ENCODE measurements around the gene TBC1D22A. TPM values are rescaled to one million over a fixed set of nuclear protein-coding genes. Genes with fewer than 3 reads are reported as not detected.

TBC1D22A gene
- total RNA-seq, 2 experiments from 2014 or later, result 47.2 to 49.1 TPM

DNA sequence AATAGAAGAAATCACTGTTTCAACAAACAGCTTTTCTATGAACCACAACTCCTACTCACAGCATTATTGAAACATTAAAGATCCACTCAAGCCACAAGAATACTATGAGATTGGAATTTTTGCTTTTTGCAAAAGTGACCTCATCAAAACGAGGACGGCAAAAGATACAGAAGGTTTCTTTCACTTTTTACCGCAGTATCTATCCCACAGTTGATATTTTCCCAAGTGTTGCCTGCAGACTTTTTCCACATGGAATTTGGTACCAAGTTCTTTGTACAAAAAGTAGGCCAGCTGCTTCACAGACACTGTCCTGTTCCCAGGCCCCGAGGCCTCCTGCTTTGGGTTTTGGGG, 204.0 kb downstream of the TBC1D22A start:
- ATAC-seq (ENCODE audit: low read depth) (no peak), DNase-seq (no peak)
- no peaks in the 10 kb centered on the region for H3K27me3 Mint-ChIP-seq
- H3K9me3 Mint-ChIP-seq, result no peaks in the 10 kb centered on the region
- peaks cover 19% of the 10 kb centered on the region for H3K4me1 Mint-ChIP-seq
- no peaks in the 10 kb centered on the region for H3K36me3 Mint-ChIP-seq
- no peak overlapping the region for H3K4me3 Mint-ChIP-seq
- no peak overlapping the region for H3K27ac Mint-ChIP-seq
- POLR2A ChIA-PET, result no interaction called here

DNA sequence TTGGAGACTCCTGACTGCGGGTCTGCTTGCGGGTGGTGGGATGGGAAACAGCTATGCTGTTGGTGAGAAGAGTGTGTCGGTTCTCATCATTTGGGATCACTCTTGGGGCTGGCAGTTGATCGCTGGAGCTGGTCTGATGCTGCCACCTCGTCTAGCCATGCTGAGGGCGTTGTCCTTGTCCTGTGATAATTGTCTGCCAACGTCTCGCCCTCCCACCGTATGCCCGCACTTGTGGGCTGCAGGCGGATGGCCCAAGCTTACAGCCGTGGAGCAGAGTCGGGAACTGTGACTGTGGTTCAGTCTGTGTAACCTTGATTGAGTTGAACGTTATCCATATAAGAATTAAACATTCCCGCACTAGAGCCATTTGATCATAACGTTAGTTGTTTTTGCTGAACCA, 204.4 kb downstream of the TBC1D22A start:
- Mint-ChIP-seq H3K27me3 (no peaks in the 10 kb centered on the region), H3K27ac (no peak overlapping the region), H3K9me3 (no peaks in the 10 kb centered on the region), H3K36me3 (no peaks in the 10 kb centered on the region), H3K4me1 (peaks cover 17% of the 10 kb centered on the region), H3K4me3 (no peak overlapping the region)
- DNase-seq (no peak), ATAC-seq (ENCODE audit: low read depth) (no peak)
- POLR2A ChIA-PET, result no interaction called here

DNA sequence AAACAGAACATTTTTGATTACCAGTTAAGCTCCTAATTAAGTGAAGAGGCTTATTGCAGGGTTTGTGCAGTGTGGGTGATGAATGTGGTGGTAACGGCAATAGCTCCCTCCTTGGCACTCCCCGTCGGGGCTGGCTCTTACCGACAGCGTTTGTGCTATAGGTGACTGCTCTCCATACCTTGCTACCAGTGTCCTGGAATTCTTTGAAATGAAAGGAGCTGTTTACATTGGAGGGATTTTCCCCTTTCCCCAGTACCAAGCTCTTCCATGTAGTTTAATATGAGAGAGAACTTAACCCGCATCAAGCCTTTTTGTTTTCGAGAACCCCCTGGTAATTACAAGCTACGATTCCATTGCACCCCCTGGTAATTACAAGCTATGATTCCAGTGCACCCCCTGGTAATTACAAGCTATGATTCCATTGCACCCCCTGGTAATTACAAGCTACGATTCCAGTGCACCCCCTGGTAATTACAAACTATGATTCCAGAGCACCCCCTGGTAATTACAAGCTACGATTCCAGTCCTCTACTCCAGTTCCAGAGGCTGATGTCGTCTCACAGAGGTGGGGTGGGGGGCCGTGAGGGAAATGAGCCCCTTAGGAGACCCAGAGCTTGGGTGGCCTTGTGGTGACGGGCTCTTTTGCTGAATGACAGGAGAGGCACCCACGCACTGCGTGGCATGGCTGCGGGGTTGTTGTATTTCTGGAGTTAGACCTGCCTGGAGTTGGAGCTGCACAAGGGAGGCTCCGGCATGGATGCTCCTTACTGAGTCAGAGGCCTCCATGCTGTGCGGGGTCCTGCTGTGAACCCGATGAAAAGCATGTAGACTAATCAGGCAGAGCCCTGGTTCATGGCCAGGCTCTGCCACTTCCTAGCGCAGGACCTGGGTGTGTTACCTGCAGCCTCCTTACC, 205.3 kb downstream of the TBC1D22A start:
- DNase-seq, result no peak
- POLR2A ChIA-PET, result no interaction called here
- Mint-ChIP-seq H3K4me1 (peaks cover 15% of the 10 kb centered on the region), H3K27me3 (no peaks in the 10 kb centered on the region), H3K27ac (no peak overlapping the region), H3K4me3 (no peak overlapping the region), H3K9me3 (no peaks in the 10 kb centered on the region), H3K36me3 (no peaks in the 10 kb centered on the region)
- no peak for ATAC-seq (ENCODE audit: low read depth)

DNA sequence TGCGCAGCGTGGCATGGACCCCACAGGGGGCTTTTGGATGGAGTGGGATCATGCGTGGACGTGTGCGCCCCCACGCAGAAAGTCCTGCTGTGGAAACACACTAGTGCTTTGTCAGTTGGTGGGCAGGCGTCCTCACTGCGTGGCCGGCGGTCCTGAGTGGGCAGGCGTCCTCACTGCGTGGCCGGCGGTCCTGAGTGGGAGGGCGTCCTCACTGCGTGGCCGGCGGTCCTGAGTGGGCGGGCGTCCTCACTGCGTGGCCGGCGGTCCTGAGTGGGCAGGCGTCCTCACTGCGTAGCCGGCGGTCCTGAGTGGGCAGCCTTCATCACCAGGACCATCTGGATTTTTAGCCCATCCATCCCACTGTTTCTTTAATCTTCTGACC, 205.9 kb downstream of the TBC1D22A start:
- H3K27ac Mint-ChIP-seq, result no peak overlapping the region

DNA sequence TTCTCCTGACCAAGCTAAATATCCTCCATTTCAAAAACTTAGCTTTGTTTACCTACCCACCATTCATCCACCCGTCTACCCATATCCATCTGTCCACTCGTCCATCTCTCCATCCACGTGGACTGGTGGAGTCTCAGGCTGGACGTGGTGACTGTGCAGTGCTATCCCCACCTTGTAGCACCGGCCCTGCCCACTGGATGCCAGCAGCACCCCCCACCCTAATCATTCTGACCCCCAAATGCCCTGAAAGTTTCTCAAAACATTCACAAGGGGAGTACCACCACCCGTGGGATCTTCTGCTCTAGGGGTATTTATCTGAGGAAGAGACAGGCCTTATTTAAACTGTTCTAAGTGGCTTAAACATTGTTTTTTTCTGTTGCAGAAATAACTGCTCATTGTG, 206.4 kb downstream of the TBC1D22A start:
- peaks cover 15% of the 10 kb centered on the region for H3K4me1 Mint-ChIP-seq
- no peaks in the 10 kb centered on the region for H3K36me3 Mint-ChIP-seq
- no peak for ATAC-seq (ENCODE audit: low read depth)
- no peak overlapping the region for H3K27ac Mint-ChIP-seq
- H3K27me3 Mint-ChIP-seq, result no peaks in the 10 kb centered on the region
- POLR2A ChIA-PET, result no interaction called here
- DNase-seq, result no peak
- no peak overlapping the region for H3K4me3 Mint-ChIP-seq
- no peaks in the 10 kb centered on the region for H3K9me3 Mint-ChIP-seq

More for the DNA sequence above, 205.9 kb downstream of the TBC1D22A start:
- no peaks in the 10 kb centered on the region for H3K27me3 Mint-ChIP-seq
- peaks cover 15% of the 10 kb centered on the region for H3K4me1 Mint-ChIP-seq
- H3K9me3 Mint-ChIP-seq, result no peaks in the 10 kb centered on the region
- POLR2A ChIA-PET, result no interaction called here
- no peaks in the 10 kb centered on the region for H3K36me3 Mint-ChIP-seq
- DNase-seq, result no peak
- no peak for ATAC-seq (ENCODE audit: low read depth)
- no peak overlapping the region for H3K4me3 Mint-ChIP-seq

DNA sequence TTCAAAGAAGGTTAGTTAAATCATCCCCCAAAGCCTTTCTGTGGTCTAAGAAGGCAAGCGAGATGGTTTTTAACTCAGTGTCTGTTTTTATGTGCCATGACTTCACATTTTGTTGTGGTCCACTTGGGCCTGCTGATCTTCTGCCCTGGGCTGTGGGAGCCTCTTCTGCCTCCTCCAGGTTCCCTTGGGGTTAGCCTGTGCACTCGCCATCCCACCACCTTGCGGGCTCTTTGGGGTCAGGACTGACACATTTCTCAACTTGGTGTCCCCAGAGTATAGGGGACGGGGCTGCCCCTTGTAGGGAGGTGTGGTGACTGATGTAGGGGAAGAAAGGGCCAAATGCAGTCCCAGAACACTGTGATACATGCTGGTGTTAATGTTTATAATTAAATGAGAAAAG, 207.0 kb downstream of the TBC1D22A start:
- no peak overlapping the region for H3K4me3 Mint-ChIP-seq
- no peaks in the 10 kb centered on the region for H3K9me3 Mint-ChIP-seq
- no peaks in the 10 kb centered on the region for H3K36me3 Mint-ChIP-seq
- DNase-seq (peak; percentile 41), ATAC-seq (ENCODE audit: low read depth) (peak; percentile 70)
- no peaks in the 10 kb centered on the region for H3K27me3 Mint-ChIP-seq
- H3K27ac Mint-ChIP-seq, result peak overlapping the region; percentile 27
- peaks cover 15% of the 10 kb centered on the region for H3K4me1 Mint-ChIP-seq
- POLR2A ChIA-PET, result no interaction called here

DNA sequence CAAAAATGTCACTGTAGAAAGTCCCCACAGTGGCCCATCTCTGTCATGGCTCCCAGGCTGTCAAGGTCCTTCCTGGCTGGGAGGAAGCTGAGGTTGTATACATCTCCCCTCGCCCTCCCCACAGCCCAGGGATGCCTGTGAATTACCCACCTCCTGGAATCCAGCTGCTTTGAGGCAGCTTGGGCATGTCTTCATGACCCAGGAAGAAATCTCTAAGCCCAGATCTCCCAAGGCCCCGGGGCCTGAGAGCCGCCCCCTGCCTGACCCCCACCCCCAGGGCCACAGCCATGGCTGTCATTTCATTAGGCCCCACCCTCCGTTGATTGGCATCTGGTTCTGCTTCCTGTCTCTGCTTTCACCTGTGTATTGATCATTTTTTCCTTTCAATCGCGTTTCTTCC, 207.5 kb downstream of the TBC1D22A start:
- H3K27ac Mint-ChIP-seq, result no peak overlapping the region
- no peak overlapping the region for H3K4me3 Mint-ChIP-seq
- ATAC-seq (ENCODE audit: low read depth) (no peak), DNase-seq (no peak)
- no peaks in the 10 kb centered on the region for H3K36me3 Mint-ChIP-seq
- H3K9me3 Mint-ChIP-seq, result no peaks in the 10 kb centered on the region
- peaks cover 15% of the 10 kb centered on the region for H3K4me1 Mint-ChIP-seq
- POLR2A ChIA-PET, result no interaction called here
- H3K27me3 Mint-ChIP-seq, result no peaks in the 10 kb centered on the region

DNA sequence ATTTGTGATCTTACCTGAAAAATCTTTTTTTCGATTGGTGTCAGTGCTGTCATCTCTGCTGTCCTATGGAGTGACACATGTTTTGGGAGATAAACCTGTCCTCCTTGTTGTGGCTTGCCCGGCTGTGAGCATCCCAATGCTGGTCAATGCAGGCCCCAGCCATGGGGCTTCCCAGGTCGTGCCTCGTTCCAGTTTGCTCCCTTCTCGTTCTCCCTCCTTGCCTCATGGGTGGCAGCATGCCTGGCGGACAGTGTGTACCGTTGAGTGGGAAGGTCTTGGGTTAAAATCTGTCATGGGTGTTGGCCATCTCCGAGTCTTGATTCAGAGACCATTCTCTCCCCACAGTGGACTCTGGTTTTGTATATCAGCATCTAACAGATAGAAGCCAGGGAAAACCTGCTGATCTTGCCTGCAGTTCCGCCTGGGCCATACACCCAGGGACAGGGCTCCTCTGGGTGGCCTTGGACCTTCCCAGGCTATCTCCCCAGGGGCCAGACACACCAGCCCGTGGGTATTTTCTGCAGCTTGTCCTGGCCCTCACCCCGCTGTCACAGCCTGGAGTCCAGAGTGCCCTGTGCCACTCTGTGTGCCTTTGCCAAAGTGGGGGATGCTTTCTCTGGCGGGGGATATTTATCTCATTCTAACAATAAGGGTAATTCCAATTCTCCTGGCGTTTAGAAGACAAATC, 208.1 kb downstream of the TBC1D22A start:
- H3K4me1 Mint-ChIP-seq, result peaks cover 15% of the 10 kb centered on the region
- H3K4me3 Mint-ChIP-seq, result no peak overlapping the region
- ATAC-seq (ENCODE audit: low read depth), result no peak
- H3K27ac Mint-ChIP-seq, result no peak overlapping the region
- DNase-seq, result no peak
- POLR2A ChIA-PET, result no interaction called here
- H3K36me3 Mint-ChIP-seq, result no peaks in the 10 kb centered on the region
- no peaks in the 10 kb centered on the region for H3K27me3 Mint-ChIP-seq
- H3K9me3 Mint-ChIP-seq, result no peaks in the 10 kb centered on the region

DNA sequence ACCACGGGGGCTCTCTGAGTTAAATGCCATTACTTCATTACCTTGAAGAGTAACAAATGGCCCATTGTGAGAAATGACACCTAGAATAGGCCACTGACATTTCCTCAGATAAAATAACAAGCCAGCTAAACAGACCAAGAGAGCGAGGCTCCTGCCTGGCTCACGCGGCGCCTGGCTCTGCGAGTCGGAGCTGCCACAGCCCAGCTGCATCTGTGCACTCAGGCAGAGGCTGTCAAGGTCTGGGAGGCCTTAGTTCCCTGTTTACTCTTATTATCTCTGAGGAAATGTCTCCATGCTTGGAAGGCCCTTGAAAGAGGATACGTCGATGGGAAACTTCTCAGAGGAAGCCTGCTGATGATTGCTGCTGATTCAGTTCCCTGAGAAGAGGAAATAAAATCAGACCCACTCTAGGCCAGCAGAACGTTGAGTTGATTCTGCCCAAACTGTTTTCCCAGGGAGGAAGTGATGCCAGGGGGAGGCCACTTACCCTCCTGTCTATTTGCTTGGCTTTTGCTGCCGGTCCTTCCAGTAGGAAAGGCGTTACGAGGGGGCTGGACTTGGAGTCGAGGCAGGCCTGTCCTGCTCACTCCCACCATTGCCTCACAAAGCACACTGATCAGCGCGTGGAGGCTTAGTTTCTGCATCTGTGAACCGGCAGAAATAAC, 208.8 kb downstream of the TBC1D22A start:
- POLR2A ChIA-PET, result no interaction called here
- no peaks in the 10 kb centered on the region for H3K27me3 Mint-ChIP-seq
- DNase-seq (no peak), ATAC-seq (ENCODE audit: low read depth) (no peak)
- H3K27ac Mint-ChIP-seq, result no peak overlapping the region
- H3K36me3 Mint-ChIP-seq, result peaks cover 3% of the 10 kb centered on the region
- no peaks in the 10 kb centered on the region for H3K9me3 Mint-ChIP-seq
- peaks cover 15% of the 10 kb centered on the region for H3K4me1 Mint-ChIP-seq
- H3K4me3 Mint-ChIP-seq, result no peak overlapping the region

DNA sequence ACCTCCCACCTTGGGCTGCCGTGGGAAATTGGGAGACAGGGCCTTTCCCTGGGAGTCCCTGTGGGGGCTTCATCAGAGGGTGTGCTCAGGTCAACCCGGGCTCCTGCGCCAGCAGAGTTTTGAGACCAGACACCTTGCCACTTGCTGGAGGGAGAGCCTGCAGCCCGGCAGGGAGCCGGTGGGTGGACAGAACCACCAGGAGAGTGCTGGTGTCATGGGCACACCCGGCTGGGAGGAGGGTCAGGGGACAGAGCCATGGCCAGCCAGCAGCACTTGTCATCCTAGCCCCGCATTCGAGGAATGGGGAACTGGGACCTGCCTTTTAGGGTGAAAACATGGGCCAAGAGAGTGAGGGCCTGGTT, 209.3 kb downstream of the TBC1D22A start:
- POLR2A ChIA-PET, result no interaction called here
- H3K27ac Mint-ChIP-seq, result no peak overlapping the region
- H3K4me3 Mint-ChIP-seq, result no peak overlapping the region
- peaks cover 15% of the 10 kb centered on the region for H3K4me1 Mint-ChIP-seq
- H3K27me3 Mint-ChIP-seq, result no peaks in the 10 kb centered on the region
- no peaks in the 10 kb centered on the region for H3K9me3 Mint-ChIP-seq
- no peak for DNase-seq
- peaks cover 5% of the 10 kb centered on the region for H3K36me3 Mint-ChIP-seq
- no peak for ATAC-seq (ENCODE audit: low read depth)

DNA sequence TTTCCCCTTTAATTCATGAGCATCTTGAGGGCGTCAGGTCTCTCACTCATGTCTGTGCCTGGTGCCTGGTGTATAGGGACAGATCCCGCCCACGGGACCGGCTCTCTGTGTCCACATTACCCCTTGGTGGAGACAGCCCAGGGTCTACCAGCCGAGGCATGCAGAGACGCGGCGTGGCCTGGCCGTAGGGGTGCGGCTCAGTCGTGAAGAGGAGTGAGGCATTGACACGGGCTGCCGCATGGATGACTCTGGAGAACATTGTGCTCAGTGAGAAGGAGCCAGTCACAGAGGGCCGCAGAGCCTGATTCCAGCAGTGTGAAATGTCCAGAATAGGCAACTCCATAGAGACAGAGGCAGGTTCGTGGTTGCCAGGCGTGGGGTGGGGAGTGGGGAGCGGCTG, 209.8 kb downstream of the TBC1D22A start:
- ATAC-seq (ENCODE audit: low read depth), result no peak
- POLR2A ChIA-PET, result no interaction called here
- Mint-ChIP-seq H3K9me3 (no peaks in the 10 kb centered on the region), H3K27me3 (no peaks in the 10 kb centered on the region), H3K4me1 (peaks cover 15% of the 10 kb centered on the region), H3K36me3 (peaks cover 7% of the 10 kb centered on the region), H3K4me3 (no peak overlapping the region), H3K27ac (no peak overlapping the region)
- DNase-seq, result no peak

DNA sequence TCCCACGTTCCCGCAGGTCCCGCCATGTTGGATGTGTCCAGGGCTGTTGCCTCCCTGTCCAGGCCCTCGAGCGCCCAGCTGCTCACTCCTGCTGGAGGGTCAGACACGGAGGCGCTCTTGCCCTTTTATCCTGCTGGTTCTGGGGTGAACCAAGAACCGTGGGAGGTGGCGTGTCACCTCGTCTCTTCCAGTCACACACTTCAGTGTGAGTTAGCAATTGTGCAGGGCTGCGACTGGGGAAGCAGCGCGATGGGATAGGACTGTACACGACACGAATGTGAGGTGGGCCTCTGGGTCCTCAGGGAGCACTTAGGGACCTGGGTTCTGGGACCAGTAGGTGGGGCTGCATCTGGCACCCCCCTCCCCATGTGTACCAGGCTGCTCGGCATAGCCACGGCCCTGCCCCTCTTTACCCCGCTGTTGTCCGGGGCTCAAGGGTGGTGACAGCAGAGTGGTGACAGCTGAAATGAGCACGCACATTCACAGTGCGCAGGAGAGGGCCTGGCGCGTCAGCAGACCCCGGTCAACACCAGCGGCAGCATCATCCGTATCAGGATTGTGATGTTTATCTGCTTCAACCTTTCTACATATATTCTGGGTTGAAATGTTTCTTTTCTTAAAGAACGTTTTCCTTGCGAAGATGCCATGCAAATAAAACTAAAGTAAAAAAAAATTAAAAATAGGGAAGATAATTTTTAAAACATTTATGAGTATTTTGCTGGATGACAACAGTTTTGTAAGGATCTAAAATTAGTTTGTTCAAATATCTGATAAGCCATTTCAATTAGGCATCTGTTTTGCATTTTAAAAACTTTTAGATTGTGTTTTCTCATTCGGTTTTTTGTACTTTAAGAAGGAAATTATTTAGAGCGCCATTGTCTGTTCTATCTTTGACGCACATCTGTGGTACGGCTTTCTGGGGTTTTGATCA, 210.7 kb downstream of the TBC1D22A start:
- H3K4me1 Mint-ChIP-seq, result peaks cover 15% of the 10 kb centered on the region
- no peaks in the 10 kb centered on the region for H3K27me3 Mint-ChIP-seq
- H3K9me3 Mint-ChIP-seq, result no peaks in the 10 kb centered on the region
- DNase-seq (no peak), ATAC-seq (ENCODE audit: low read depth) (no peak)
- POLR2A ChIA-PET, result no interaction called here
- H3K27ac Mint-ChIP-seq, result no peak overlapping the region
- H3K36me3 Mint-ChIP-seq, result peaks cover 11% of the 10 kb centered on the region
- no peak overlapping the region for H3K4me3 Mint-ChIP-seq

DNA sequence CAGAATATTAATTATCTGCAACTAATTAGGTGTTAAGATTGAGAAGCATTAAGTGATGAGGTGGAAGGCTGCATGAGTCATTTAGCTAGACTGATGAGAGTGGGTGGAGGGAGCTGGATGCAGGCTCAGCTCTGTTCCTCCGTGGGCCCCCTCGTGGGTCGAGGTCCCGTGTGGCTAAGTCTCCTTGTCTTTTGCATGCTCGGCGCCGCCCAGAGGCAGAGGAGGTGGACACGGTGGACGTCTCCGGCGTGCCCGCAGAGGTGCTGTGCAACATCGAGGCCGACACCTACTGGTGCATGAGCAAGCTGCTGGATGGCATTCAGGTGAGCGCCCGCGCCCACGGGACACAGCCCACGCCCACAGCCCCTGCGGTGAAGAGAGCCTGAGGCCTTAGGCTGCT, 211.6 kb downstream of the TBC1D22A start:
- H3K36me3 Mint-ChIP-seq, result peaks cover 18% of the 10 kb centered on the region
- DNase-seq, result no peak
- POLR2A ChIA-PET, result no interaction called here
- peaks cover 10% of the 10 kb centered on the region for H3K4me1 Mint-ChIP-seq
- no peak for ATAC-seq (ENCODE audit: low read depth)
- H3K27ac Mint-ChIP-seq, result no peak overlapping the region
- H3K4me3 Mint-ChIP-seq, result no peak overlapping the region
- H3K27me3 Mint-ChIP-seq, result no peaks in the 10 kb centered on the region
- no peaks in the 10 kb centered on the region for H3K9me3 Mint-ChIP-seq
